HG03521 (cell line): ENCODE results near the gene EDIL3.

Experiments used
- ATAC-seq: cut with Tn5 transposase; IDR thresholded peaks from one replicate; pipeline ENCODE4 v1.9.1; 2021; ENCODE audit warnings: mild to moderate bottlenecking, moderate library complexity; ENCODE audit not compliant: unreplicated experiment

The EDIL3 gene

GRCh38 chr5:83973925-83974815, 410.5 kb downstream of the EDIL3 start:
- ATAC-seq: no peak

GRCh38 chr5:83972909-83973308, 411.8 kb downstream of the EDIL3 start:
- ATAC-seq: no peak

GRCh38 chr5:83972236-83972635, 412.4 kb downstream of the EDIL3 start:
- ATAC-seq: no peak

DNA sequence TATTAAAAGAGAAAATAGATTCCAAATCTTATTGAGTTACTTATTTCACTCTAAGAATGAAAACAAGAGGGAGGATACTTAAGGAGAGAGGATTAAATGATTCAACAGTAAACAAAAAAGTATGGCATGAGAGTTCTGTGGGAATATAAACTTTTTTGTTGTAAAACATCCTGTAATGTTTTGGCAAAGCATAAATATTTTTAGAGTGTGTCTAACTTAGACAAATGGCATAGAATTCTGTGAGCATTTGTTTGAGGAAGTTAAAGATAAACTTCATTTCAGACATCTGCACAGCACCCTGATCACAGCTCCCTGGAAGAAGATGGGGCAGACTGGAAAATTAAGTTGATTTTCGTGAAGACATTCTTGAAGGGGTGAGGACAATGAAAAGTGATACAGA, 417.3 kb downstream of the EDIL3 start:
- no peak for ATAC-seq

GRCh38 chr5:83965441-83965840, 419.2 kb downstream of the EDIL3 start:
- no peak for ATAC-seq

- no peak for ATAC-seq
Measured at GRCh38 chr5:83964271-83964670, 420.4 kb downstream of the EDIL3 start.

DNA sequence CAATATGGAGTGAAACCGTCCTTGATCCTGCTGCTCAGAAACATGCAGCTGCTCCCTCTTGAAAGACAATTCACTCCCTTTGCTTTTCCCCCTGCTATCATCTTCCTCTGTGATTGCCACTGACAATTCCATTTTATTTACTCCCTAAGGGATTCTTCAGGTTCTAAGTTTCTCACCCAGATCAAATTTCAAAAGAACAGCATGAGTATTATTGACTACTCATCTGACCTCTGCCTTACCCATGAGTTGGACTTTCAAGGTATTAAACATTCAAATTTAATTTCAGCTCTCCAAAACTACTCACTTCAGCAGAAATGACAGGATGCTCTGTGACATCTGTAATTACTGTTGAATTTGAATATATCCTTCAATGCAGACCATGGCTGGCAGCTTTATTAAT, 427.5 kb downstream of the EDIL3 start:
- no peak for ATAC-seq

- no peak for ATAC-seq
Measured at GRCh38 chr5:83956386-83956785, 428.3 kb downstream of the EDIL3 start.

DNA sequence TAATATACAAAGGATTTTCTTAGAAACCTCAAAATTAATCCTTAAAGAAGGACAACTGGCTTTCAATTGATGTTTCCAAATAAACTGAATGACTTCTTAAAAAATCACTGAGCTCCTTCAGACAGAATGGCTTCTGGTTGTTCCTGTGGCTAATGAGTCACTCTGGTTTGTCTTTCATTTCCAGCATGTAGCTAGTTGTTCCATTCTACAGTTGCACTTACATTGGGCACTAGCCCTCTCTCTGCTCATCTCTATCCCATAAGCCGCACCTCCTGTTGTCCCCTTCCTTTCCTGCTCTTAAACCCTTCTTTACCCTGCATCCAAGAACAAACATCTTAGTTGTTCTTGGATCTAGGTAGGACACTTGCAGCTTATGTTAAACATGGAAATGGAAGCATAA, 428.8 kb downstream of the EDIL3 start:
- no peak for ATAC-seq

DNA sequence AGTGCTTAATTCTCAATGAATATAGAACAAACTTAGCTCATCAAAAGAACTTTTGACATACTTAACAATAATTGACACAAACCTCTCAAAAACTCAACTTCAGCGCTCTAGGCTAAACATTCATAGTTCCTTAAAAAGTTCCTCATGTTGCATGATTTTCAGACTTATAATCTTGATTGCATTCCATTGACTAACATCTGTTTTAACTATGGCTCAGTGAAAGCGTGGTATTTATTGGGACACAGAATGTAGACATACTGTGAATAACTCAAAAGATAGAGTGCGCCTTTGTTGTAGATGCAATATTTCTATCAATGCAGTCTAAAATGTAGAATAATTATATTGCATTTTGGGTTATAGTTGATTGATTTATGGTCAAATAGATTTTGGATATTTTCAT, 436.9 kb downstream of the EDIL3 start:
- no peak for ATAC-seq

- ATAC-seq: no peak
Measured at GRCh38 chr5:83946516-83946915, 438.2 kb downstream of the EDIL3 start.

- ATAC-seq: no peak
Measured at GRCh38 chr5:83942155-83942554, 442.5 kb downstream of the EDIL3 start.

DNA sequence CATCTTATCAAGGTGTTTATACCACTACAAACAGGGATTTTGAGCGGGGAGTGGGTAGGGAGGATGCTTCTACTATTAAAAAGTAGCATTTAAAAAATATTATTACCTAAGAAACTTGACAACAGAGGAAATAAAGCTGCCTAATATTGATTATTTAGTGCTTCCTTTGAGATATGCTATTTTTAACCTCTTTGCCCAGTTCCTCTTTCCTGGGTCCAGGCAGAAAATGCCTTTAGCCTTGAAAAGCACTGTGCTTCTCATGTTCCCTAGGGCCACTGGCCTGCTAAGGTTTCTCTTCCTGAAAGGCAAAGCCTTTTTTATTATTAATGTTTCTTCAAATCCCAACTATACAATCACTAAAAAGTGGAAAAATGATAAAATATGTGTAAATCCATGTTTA, 446.8 kb downstream of the EDIL3 start:
- no peak for ATAC-seq

GRCh38 chr5:83931969-83932368, 452.7 kb downstream of the EDIL3 start:
- ATAC-seq: no peak

DNA sequence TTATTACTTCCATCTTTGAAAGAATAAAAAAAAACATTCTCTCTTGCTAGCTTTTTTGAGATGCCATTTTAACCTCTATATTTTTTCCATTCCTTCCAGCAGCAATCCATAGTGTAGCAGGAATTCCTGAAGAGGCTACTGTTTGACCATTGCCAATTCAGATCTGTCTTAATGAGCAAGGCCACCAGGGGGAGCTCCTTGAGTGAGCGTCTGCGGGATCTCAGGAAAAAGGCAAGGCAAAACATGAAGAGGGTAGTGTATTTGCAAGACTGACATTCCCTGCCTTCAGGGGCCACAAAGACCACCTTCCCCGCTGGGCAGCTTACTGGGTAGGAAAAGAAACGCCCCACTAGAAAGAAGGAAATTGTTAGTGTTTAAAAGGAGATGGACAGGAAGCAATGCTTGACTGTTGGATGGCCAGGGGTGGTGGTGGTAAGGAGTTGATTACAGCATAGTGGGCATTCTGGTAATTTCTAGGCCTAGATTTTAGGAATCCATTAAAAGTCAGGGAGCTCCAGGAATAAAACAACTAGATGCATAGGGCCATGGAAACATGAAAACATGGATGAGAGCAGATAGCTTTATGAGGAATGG, 457.4 kb downstream of the EDIL3 start:
- ATAC-seq: no peak

GRCh38 chr5:83925955-83926337, 458.7 kb downstream of the EDIL3 start:
- no peak for ATAC-seq

GRCh38 chr5:83925321-83925954, 459.2 kb downstream of the EDIL3 start:
- ATAC-seq: no peak

DNA sequence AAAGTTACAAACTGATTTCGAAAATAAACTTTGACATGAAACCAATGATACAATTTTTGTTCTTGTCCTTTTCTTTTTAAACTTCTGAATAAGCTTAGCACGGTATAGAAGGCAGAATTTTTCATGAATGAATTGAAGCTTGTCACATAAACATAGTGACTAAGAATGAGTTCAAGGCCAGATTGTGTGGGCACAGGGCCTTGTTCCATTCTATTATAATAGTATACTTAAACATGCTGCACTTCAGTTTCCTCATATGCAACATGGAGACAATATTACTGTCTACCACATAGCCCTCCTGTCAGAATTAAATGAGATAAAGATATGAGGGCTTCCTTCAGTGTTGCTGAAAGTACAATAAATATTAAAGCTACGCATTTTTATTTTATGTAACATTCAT, 459.8 kb downstream of the EDIL3 start:
- no peak for ATAC-seq

DNA sequence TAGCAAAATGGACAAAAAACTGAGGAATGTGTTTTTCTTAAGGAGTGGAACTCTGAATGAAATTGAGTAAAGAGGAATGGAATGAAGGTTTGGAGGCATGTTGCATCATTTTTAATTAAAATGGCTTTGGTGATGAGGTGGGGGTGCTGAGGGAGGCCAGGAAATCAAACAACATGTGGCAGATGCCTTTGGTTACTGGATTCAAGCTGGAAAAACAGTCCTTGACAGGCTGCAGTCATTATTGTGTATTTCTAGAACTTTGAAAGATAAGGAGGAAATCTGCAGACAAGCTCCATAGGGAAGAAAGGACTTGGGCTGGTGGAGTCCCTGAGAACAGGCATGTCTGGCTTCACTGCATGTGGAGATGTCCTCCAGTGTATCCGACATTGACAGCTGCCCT, 460.5 kb downstream of the EDIL3 start:
- ATAC-seq: no peak

DNA sequence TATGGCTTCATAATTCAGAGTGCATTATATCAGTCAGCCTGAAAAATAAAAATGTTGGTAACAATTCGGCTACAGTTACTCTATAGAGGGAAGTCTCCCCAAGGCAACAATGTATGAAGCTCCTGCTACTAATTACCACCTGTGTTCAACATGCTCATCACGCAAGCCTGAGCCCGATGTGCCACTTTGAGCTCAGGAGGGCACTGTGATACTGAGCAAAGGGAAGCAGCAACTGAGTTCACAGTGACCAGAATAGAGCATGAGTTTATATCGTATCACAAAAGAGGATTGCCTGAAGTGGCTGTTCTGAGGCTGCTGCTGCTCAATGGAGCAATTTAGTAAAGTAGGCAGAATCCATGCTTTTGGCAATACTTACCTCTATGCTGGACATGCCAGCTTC, 462.0 kb downstream of the EDIL3 start:
- ATAC-seq: no peak

DNA sequence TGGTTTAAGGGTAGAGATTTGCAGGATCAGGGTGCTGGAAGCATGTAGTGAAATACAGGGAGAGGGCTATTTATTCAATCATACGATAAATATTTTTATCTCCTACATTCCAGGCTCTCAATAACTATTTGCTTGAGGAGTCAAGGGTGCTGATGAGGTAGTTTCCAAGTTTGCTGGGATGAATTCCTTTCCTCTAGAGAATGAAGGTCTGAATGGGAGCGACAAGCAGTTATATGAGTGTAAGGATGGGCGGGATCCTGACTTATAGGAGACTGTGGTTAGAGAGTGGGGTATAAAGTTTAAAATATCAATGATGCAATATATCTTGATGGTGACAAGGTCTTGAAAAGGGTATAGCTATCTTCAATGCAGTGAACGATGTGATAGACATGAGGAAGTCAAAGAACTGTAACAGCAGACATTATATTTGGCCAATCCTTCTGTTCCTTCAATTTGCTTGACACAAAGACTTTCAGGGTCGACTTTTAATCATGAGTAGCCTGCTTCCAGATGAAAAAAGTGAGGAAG, 462.9 kb downstream of the EDIL3 start:
- no peak for ATAC-seq
